ENCODE measurements around the gene MATK. TPM values are rescaled to one million over a fixed set of nuclear protein-coding genes. Genes with fewer than 3 reads are reported as not detected.

The MATK gene
- total RNA-seq, 2 donors from 2014 or later: 0.92 to 1.4 TPM

- DNase-seq (no peak), ATAC-seq (no peak)
- intact Hi-C loops (cut with DNase I): no loop called here
Observed at GRCh38 chr19:3734310-3734600, 51.9 kb downstream of the MATK start.

GRCh38 chr19:3733549-3734309 is 52.5 kb downstream of the MATK start:
- no peak for ATAC-seq
- DNase-seq: no peak
- intact Hi-C loops (cut with DNase I): no loop called here

- intact Hi-C loops (cut with DNase I): no loop called here
- DNase-seq (no peak), ATAC-seq (no peak)
Observed at GRCh38 chr19:3732108-3732507, 54.1 kb downstream of the MATK start.

GRCh38 chr19:3730457-3730958 is 55.7 kb downstream of the MATK start:
- no peak for DNase-seq
- intact Hi-C loops (cut with DNase I): no loop called here
- no peak for ATAC-seq

Other genes starting within 250 kb of the MATK start
- gene TEKTIP1, start 247.2 kb downstream of the MATK start, total RNA-seq: under 1 TPM in 1 of 2 donors, not detected in 1; 0.52 TPM
- gene MFSD12, start 228.8 kb downstream of the MATK start, total RNA-seq: 10 to 100 TPM; 29.8 to 40.4 TPM
- gene HMG20B, start 213.4 kb downstream of the MATK start, total RNA-seq: 10 to 100 TPM; 34.8 to 42.0 TPM
- 1 to 10 TPM; 1.5 to 1.6 TPM for gene GIPC3, start 200.9 kb downstream of the MATK start, total RNA-seq
- 1 to 10 TPM; 2.3 to 3.7 TPM for gene TBXA2R, start 179.5 kb downstream of the MATK start, total RNA-seq
- 10 to 100 TPM; 12.5 to 12.9 TPM for gene CACTIN, start 159.6 kb downstream of the MATK start, total RNA-seq
- 10 to 100 TPM; 36.6 to 44.3 TPM for gene PIP5K1C, start 85.9 kb downstream of the MATK start, total RNA-seq
- gene TJP3, start 78.0 kb downstream of the MATK start, total RNA-seq: under 1 TPM in 1 of 2 donors, not detected in 1; 0.32 TPM
- gene APBA3, start 24.7 kb downstream of the MATK start, total RNA-seq: 10 to 100 TPM; 12.6 to 12.7 TPM
- gene MRPL54, start 23.7 kb downstream of the MATK start, total RNA-seq: 10 to 100 TPM; 63.6 to 68.9 TPM
- not detected for gene RAX2, start 14.2 kb downstream of the MATK start, total RNA-seq
- under 1 TPM; 0.29 to 0.35 TPM for gene ZFR2, start 82.7 kb upstream of the MATK start, total RNA-seq
- gene ATCAY, start 94.3 kb upstream of the MATK start, total RNA-seq: not detected
- 1,000 to 10,000 TPM; 1,098 to 1,409 TPM for gene NMRK2, start 146.7 kb upstream of the MATK start, total RNA-seq
- gene DAPK3, start 184.7 kb upstream of the MATK start, total RNA-seq: 10 to 100 TPM; 52.4 to 95.1 TPM
- 1,000 to 10,000 TPM; 1,815 to 2,062 TPM for gene EEF2, start 199.1 kb upstream of the MATK start, total RNA-seq
- 10 to 100 TPM; 13.8 to 14.0 TPM for gene PIAS4, start 221.4 kb upstream of the MATK start, total RNA-seq